Keratinocyte (primary cell): ENCODE measurements around the gene MSI2. TPM values are rescaled to one million over a fixed set of nuclear protein-coding genes. Genes with fewer than 3 reads are reported as not detected.
A peak's percentile ranks its signal among the peaks of the same experiment; 100 is the strongest.

Experiments
- DNase-seq: peaks from one replicate; pipeline ENCODE4 v3.0.0-alpha.2; 2011; ENCODE audit warnings: low read depth, missing footprints, low spot score
- FAIRE-seq: peaks from 2 replicates; lab custom pipeline; 2011; peaks lifted over from hg19 to GRCh38; lab: Jason Lieb, UNC
- H2AFZ ChIP-seq: 2 replicates; pipeline ENCODE4 v1.6.0; 2012; ENCODE audit warnings: low read length, control low read depth, inconsistent platforms; ENCODE audit not compliant: control insufficient read depth
- H3K27ac ChIP-seq: 2 replicates; pipeline ENCODE4 v1.5.1; 2011; ENCODE audit warnings: low read length; ENCODE audit not compliant: control insufficient read depth, insufficient read depth
- H3K27me3 ChIP-seq: 3 replicates; pipeline ENCODE4 v1.6.0; 2011; ENCODE audit warnings: low read length; ENCODE audit not compliant: control insufficient read depth, insufficient read depth; ENCODE audit errors: extremely low read depth
- H3K36me3 ChIP-seq, 2 experiments: 2 replicates in 1 of 2; 3 replicates in 1 of 2; pipeline ENCODE4 v1.5.1; 2011; ENCODE audit warnings: low read length in 2 of 2, mild to moderate bottlenecking in 1 of 2; ENCODE audit not compliant: control insufficient read depth in 2 of 2, insufficient read depth in 2 of 2; ENCODE audit errors: extremely low read depth in 1 of 2
- H3K4me1 ChIP-seq: 3 replicates; pipeline ENCODE4 v1.5.1; 2011; ENCODE audit warnings: low read length; ENCODE audit not compliant: control insufficient read depth, insufficient read depth; ENCODE audit errors: extremely low read depth
- H3K4me2 ChIP-seq: 3 replicates; pipeline ENCODE4 v1.6.0; 2011; ENCODE audit warnings: low read depth, low read length; ENCODE audit not compliant: control insufficient read depth, insufficient read depth; ENCODE audit errors: extremely low read depth
- H3K4me3 ChIP-seq, 3 experiments: fragments of 200-600 bp in 1 of 3; sonication (generic) in 1 of 3; 2 replicates in 2 of 3; 3 replicates in 1 of 3; pipeline ENCODE4 v1.5.1; 2011 to 2016; ENCODE audit warnings: low read length in 3 of 3, mild to moderate bottlenecking in 3 of 3, control low read depth in 2 of 3, inconsistent platforms in 1 of 3, low read depth in 1 of 3, mixed read lengths in 1 of 3, mixed run types in 1 of 3, moderate library complexity in 1 of 3; ENCODE audit not compliant: control insufficient read depth in 2 of 3, insufficient read depth in 2 of 3; ENCODE audit errors: extremely low read depth in 1 of 3
- H3K79me2 ChIP-seq: 2 replicates; pipeline ENCODE4 v1.6.0; 2012; ENCODE audit warnings: low read length; ENCODE audit not compliant: control insufficient read depth, insufficient read depth
- H3K9ac ChIP-seq: 3 replicates; pipeline ENCODE4 v1.6.0; 2011; ENCODE audit warnings: low read length; ENCODE audit not compliant: control insufficient read depth, insufficient read depth; ENCODE audit errors: extremely low read depth
- H3K9me1 ChIP-seq: 3 replicates; pipeline ENCODE4 v1.6.0; 2011; ENCODE audit warnings: low read length; ENCODE audit not compliant: control insufficient read depth, insufficient read depth; ENCODE audit errors: extremely low read depth
- H3K9me3 ChIP-seq: 2 replicates; pipeline ENCODE4 v1.5.1; 2012; ENCODE audit warnings: low read depth, low read length; ENCODE audit not compliant: control insufficient read depth
- H4K20me1 ChIP-seq: 3 replicates; pipeline ENCODE4 v1.6.0; 2011; ENCODE audit warnings: low read length; ENCODE audit not compliant: control insufficient read depth, insufficient read depth; ENCODE audit errors: extremely low read depth
- EZH2 ChIP-seq: IDR thresholded peaks from one replicate; pipeline ENCODE4 v1.6.1; 2012; ENCODE audit warnings: inconsistent platforms, mild to moderate bottlenecking, low read length, moderate library complexity
- dilution Hi-C: fragments of 300-500 bp; cut with MboI; formaldehyde crosslinking; loops from one replicate; pipeline ENCODE4 v1.7.0; 2020; ENCODE audit warnings: low sequenced_read_pairs; ENCODE audit not compliant: extremely low pct_ligation_motif_present
- polyA plus RNA-seq, 5 experiments: library from polyadenylated mRNA; depleted of rRNA in 3 of 5; stranded (reverse) in 3 of 5; stranded (forward) in 1 of 5; unstranded in 1 of 5; fragments of >200 nt; gene quantifications; 1 replicate in 1 of 5; 2 replicates in 3 of 5; 3 replicates in 1 of 5; pipeline versions ENCODE4 v1.2.1 to v1.2.3, GENCODE V29; 2011 to 2012; ENCODE audit warnings: missing spikeins in 2 of 5, low read depth in 1 of 5, low replicate concordance in 1 of 5
- TF ChIP-seq, protein P1 (sequence below), 3 experiments: IDR thresholded peaks in 1 of 3; conservative IDR thresholded peaks in 1 of 3; optimal IDR thresholded peaks in 1 of 3; 2 replicates in 2 of 3; 3 replicates in 1 of 3; pipeline versions ENCODE3 to v1.5.1; 2011; ENCODE audit warnings: low read length in 3 of 3, mild to moderate bottlenecking in 3 of 3, moderate library complexity in 2 of 3, control low read depth in 1 of 3, inconsistent platforms in 1 of 3; ENCODE audit not compliant: insufficient read depth in 2 of 3; ENCODE audit errors: extremely low read depth in 1 of 3

Gene MSI2
- polyA plus RNA-seq, 1 donor (not counting 4 experiments of a cell fraction or from before 2014, with no cell fraction given) = 22.3 TPM

GRCh38 chr17:57234739-57235092, 21.6 kb upstream of the MSI2 start:
- Histone ChIP-seq H4K20me1 (no peaks in the 10 kb centered on the region), H3K27ac (no peak overlapping the region), H3K4me3 (no peak overlapping the region), H3K9me3 (no peaks in the 10 kb centered on the region), H3K9ac (no peak overlapping the region), H3K79me2 (no peaks in the 10 kb centered on the region), H3K36me3 (no peaks in the 10 kb centered on the region), H3K4me1 (peaks cover 6% of the 10 kb centered on the region), H3K9me1 (no peaks in the 10 kb centered on the region), H3K4me2 (no peak overlapping the region), H2AFZ (no peak overlapping the region), H3K27me3 (peaks cover 6% of the 10 kb centered on the region)
- DNase-seq (no peak), FAIRE-seq (no peak)
- no peak for TF ChIP-seq EZH2
- TF ChIP-seq, protein P1, sequence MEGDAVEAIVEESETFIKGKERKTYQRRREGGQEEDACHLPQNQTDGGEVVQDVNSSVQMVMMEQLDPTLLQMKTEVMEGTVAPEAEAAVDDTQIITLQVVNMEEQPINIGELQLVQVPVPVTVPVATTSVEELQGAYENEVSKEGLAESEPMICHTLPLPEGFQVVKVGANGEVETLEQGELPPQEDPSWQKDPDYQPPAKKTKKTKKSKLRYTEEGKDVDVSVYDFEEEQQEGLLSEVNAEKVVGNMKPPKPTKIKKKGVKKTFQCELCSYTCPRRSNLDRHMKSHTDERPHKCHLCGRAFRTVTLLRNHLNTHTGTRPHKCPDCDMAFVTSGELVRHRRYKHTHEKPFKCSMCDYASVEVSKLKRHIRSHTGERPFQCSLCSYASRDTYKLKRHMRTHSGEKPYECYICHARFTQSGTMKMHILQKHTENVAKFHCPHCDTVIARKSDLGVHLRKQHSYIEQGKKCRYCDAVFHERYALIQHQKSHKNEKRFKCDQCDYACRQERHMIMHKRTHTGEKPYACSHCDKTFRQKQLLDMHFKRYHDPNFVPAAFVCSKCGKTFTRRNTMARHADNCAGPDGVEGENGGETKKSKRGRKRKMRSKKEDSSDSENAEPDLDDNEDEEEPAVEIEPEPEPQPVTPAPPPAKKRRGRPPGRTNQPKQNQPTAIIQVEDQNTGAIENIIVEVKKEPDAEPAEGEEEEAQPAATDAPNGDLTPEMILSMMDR (optimal IDR thresholded peaks at IDR 0.05 in 1 of 3, IDR thresholded peaks at IDR 0.05 in 1 of 3, conservative IDR thresholded peaks at IDR 0.05 in 1 of 3; ENCODE audit: extremely low read depth in 1 of 3, insufficient read depth in 2 of 3, low read length in 3 of 3) = peak in 1 of 3 experiments; percentile 9
- dilution Hi-C loops = no loop called here

DNA sequence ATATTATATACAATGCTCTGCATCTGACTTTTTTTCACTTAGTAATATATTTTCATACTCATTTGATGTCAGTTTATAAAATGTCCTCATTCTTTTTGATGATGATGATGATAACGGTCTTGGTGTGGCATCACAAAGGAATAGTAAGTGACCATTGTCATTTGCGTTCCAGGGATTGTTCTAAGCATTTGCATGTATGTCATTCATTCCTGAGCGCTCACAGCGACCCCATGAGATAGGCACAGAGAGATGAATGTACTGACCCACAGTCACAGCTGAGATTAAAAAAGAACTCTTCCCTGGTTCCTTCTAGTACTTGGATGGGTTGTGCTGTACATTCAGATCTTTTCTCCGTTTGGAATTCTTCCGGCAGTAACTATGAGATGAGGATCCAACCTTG, 21.2 kb upstream of the MSI2 start:
- Histone ChIP-seq H3K9me3 (no peaks in the 10 kb centered on the region), H3K79me2 (no peaks in the 10 kb centered on the region), H3K4me3 (no peak overlapping the region), H3K9me1 (no peaks in the 10 kb centered on the region), H3K9ac (no peak overlapping the region), H3K4me2 (no peak overlapping the region), H2AFZ (no peak overlapping the region), H3K4me1 (peaks cover 6% of the 10 kb centered on the region), H3K27me3 (peaks cover 6% of the 10 kb centered on the region), H3K36me3 (no peaks in the 10 kb centered on the region), H3K27ac (no peak overlapping the region), H4K20me1 (no peaks in the 10 kb centered on the region)
- TF ChIP-seq, protein P1 (optimal IDR thresholded peaks at IDR 0.05 in 1 of 3, IDR thresholded peaks at IDR 0.05 in 1 of 3, conservative IDR thresholded peaks at IDR 0.05 in 1 of 3; ENCODE audit: extremely low read depth in 1 of 3, insufficient read depth in 2 of 3, low read length in 3 of 3) = no peak
- TF ChIP-seq EZH2 = no peak
- no peak for DNase-seq
- dilution Hi-C loops = no loop called here
- no peak for FAIRE-seq
